T-cell (primary cell): Measurements from ENCODE around the gene RSPH1. TPM values are rescaled to one million over a fixed set of nuclear protein-coding genes. Genes with fewer than 3 reads are reported as not detected.

Experiments
- ATAC-seq, 4 experiments: fragments of 200-7000 bp in 3 of 4; fragments of 150-1000 bp in 1 of 4; cut with Tn5 transposase; replicated peaks in 1 of 4; 1 replicate in 3 of 4; 2 replicates in 1 of 4; pipeline ENCODE4 v1.10.0; 2021; ENCODE audit warnings: moderate library complexity in 3 of 4, mild to moderate bottlenecking in 2 of 4, moderate number of reproducible peaks in 1 of 4
- CTCF ChIA-PET, 2 donors: fragments of 300-600 bp; sonication (Branson Sonifier 250); formaldehyde crosslinking; loops; one replicate each; lab custom pipeline; 2022; ENCODE audit warnings: antibody characterized with exemption in 2 of 2; lab: Charles Lee
- POLR2A ChIA-PET, 2 donors: fragments of 300-600 bp; sonication (Branson Sonifier 250); formaldehyde crosslinking; loops; one replicate each; lab custom pipeline; 2022; ENCODE audit warnings: antibody characterized with exemption in 2 of 2; lab: Charles Lee
- DNase-seq, 35 experiments: peaks; one replicate each; pipeline versions ENCODE4 v3.0.0 to v3.0.0-alpha.2; 2013 to 2023
- H3K27ac ChIP-seq: one replicate; pipeline ENCODE4 v1.5.1; 2013; ENCODE audit warnings: low read length
- H3K27me3 ChIP-seq, 2 experiments: replicated peaks in 1 of 2; 1 replicate in 1 of 2; 2 replicates in 1 of 2; pipeline versions ENCODE4 v1.6.1 to v1.7.0; 2013; ENCODE audit warnings: low read length in 1 of 2, mixed read lengths in 1 of 2; ENCODE audit not compliant: control insufficient read depth in 2 of 2, insufficient read depth in 2 of 2; ENCODE audit errors: extremely low read depth in 1 of 2
- H3K36me3 ChIP-seq, 2 donors: 1 replicate in 1 of 2; 2 replicates in 1 of 2; pipeline versions ENCODE4 v1.6.1 to v1.7.0; 2013; ENCODE audit warnings: low read length in 1 of 2; ENCODE audit not compliant: control insufficient read depth in 2 of 2, insufficient read depth in 1 of 2; ENCODE audit errors: extremely low read depth in 1 of 2
- H3K4me1 ChIP-seq, 2 experiments: 1 replicate in 1 of 2; 2 replicates in 1 of 2; pipeline versions ENCODE4 v1.6.1 to v1.7.0; 2013; ENCODE audit warnings: low read length in 2 of 2, mixed read lengths in 1 of 2; ENCODE audit not compliant: insufficient read depth in 2 of 2, control insufficient read depth in 1 of 2; ENCODE audit errors: extremely low read depth in 1 of 2
- H3K4me3 ChIP-seq, 2 donors: 1 replicate in 1 of 2; 2 replicates in 1 of 2; pipeline versions ENCODE4 v1.5.1 to v1.7.0; 2013; ENCODE audit warnings: mild to moderate bottlenecking in 2 of 2, low read length in 1 of 2, moderate library complexity in 1 of 2; ENCODE audit not compliant: control insufficient read depth in 1 of 2; ENCODE audit errors: extremely low read depth in 1 of 2
- H3K9me3 ChIP-seq: 2 replicates; pipeline ENCODE4 v1.7.0; 2013
- H3K27ac Mint-ChIP-seq, 2 donors: one replicate each; pipeline ENCODE4 v1.8.0; 2020 to 2021; ENCODE audit warnings: mild to moderate bottlenecking in 2 of 2, mixed read lengths in 2 of 2
- H3K27me3 Mint-ChIP-seq, 2 donors: one replicate each; pipeline ENCODE4 v1.8.0; 2021 to 2022; ENCODE audit warnings: mixed read lengths in 2 of 2
- H3K36me3 Mint-ChIP-seq: one replicate; pipeline ENCODE4 v1.8.0; 2021; ENCODE audit warnings: mixed read lengths
- H3K4me1 Mint-ChIP-seq, 3 donors: one replicate each; pipeline ENCODE4 v1.8.0; 2020 to 2022; ENCODE audit warnings: mixed read lengths in 3 of 3, mild to moderate bottlenecking in 1 of 3
- H3K4me3 Mint-ChIP-seq, 3 donors: one replicate each; pipeline ENCODE4 v1.8.0; 2020 to 2022; ENCODE audit warnings: mild to moderate bottlenecking in 3 of 3, mixed read lengths in 3 of 3, moderate library complexity in 3 of 3
- H3K9me3 Mint-ChIP-seq, 3 donors: one replicate each; pipeline ENCODE4 v1.8.0; 2020 to 2022; ENCODE audit warnings: mixed read lengths in 3 of 3
- WGBS: methylation state at CpG from one replicate; pipeline ENCODE4 v1.1.5; 2013; ENCODE audit warnings: missing lambda C conversion rate; ENCODE audit not compliant: insufficient coverage; 5-methylcytosine and 5-hydroxymethylcytosine counted together
- total RNA-seq, 35 experiments: library from RNA in 6 of 35; stranded (reverse) in 6 of 35; fragments of 120-200 nt in 1 of 35; gene quantifications; one replicate each; pipeline versions ENCODE4 v1.2.1 to v1.2.4 and lab custom pipeline; 2013 to 2026

Gene RSPH1
- under 1 TPM in 2 of 5 donors, not detected in 3; 0.12 to 0.20 TPM for total RNA-seq
- total RNA-seq (2013), result not detected
- 0 to 1.3 (median 0.13) reads per million in 29 experiments for total RNA-seq (lab: John Stamatoyannopoulos, UW)

GRCh38 chr21:42496120-42496838, at the start of gene RSPH1:
Gene RSPH1, minus strand, starts transcription at chr21:42496224. Its CDS starts 38 bp downstream, at chr21:42496186.
- POLR2A ChIA-PET, result interaction anchor here in 1 of 2 donors (0.5 kb wide), 1 partner anchor 276 kb away, joined by 4 read pairs; no protein-coding TSS in a partner anchor
- no peaks in the 10 kb centered on the region for H3K36me3 Mint-ChIP-seq
- DNase-seq (peak; percentile 96 to 99 (median 98)), ATAC-seq (peak; percentile 96 to 99 (median 98))
- H3K4me1 Mint-ChIP-seq, result peaks cover 16 to 28% (median 17%) of the 10 kb centered on the region in 3 donors
- whole genome bisulfite sequencing, result under 1% methylated on average over 58 of the region's 58 CpGs
- H3K27me3 ChIP-seq, result peaks cover 0 to 21% of the 10 kb centered on the region in 2 experiments
- H3K9me3 Mint-ChIP-seq, result no peaks in the 10 kb centered on the region
- H3K4me3 Mint-ChIP-seq, result peak within 1 kb of the TSS; percentile 87 to 90 (median 87)
- peaks cover 4% of the 10 kb centered on the region in 2 donors for H3K27me3 Mint-ChIP-seq
- peak within 1 kb of the TSS; percentile 70 to 73 for H3K4me3 ChIP-seq
- peaks cover 9 to 17% of the 10 kb centered on the region in 2 experiments for H3K4me1 ChIP-seq
- H3K27ac Mint-ChIP-seq, result peak within 1 kb of the TSS; percentile 66 to 73
- peak within 1 kb of the TSS; percentile 65 for H3K27ac ChIP-seq
- H3K36me3 ChIP-seq, result no peaks in the 10 kb centered on the region
- H3K9me3 ChIP-seq, result no peaks in the 10 kb centered on the region
- CTCF ChIA-PET, result no interaction called here

DNA sequence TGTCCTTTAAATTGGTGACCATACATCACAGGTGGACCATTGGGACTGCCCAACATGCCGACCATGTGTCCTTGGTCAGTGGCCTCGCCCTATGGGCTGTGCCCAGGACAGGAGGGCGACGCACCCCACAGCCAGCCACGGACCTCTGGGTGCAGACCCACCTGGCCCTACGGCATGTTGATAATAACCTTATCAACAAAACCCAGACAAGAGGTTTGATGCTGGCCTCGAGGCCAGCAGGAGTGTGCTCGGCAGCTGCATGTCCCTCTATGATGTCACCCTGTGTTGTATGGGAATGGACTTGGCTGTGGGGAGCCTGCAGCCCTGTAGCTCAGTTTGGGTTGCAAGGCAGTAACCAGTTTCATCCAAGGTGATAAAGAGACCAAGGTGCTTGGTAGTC, 49.7 kb upstream of the RSPH1 start:
- no peaks in the 10 kb centered on the region for H3K27me3 ChIP-seq
- Mint-ChIP-seq H3K27me3 (no peaks in the 10 kb centered on the region), H3K36me3 (peaks cover 61% of the 10 kb centered on the region), H3K4me3 (no peak overlapping the region), H3K9me3 (no peaks in the 10 kb centered on the region), H3K27ac (no peak overlapping the region), H3K4me1 (peaks cover 0 to 8% (median 7%) of the 10 kb centered on the region in 3 donors)
- ChIA-PET CTCF (no interaction called here), POLR2A (no interaction called here)
- no peak for DNase-seq
- peaks cover 0 to 8% of the 10 kb centered on the region in 2 experiments for H3K4me1 ChIP-seq
- no peak for ATAC-seq
- H3K36me3 ChIP-seq, result peaks cover 55 to 65% of the 10 kb centered on the region in 2 donors
- no peak overlapping the region for H3K27ac ChIP-seq
- 83% methylated on average over 6 of the region's 8 CpGs for WGBS
- no peak overlapping the region for H3K4me3 ChIP-seq
- H3K9me3 ChIP-seq, result no peaks in the 10 kb centered on the region

DNA sequence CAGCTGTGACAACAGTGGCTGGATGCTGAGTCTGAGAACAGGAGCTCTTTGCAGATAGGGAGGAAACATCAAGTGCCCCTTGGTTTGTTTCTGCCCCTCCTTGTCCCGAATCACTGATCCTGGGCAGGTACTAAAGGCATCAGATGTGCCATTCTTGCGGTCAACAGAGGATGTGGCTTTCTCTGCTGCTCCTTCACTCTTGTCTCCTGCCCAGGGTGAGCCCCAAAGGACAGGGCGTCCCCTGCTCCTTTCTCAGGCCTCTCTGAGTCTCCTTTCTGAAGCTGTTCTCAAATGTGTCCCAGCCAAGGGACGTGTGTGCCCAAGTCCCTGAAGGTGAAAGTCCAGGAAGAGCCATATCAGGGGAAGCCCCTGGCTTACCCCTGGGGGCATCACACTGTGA, 49.3 kb upstream of the RSPH1 start:
- no peaks in the 10 kb centered on the region for H3K27me3 ChIP-seq
- H3K4me1 ChIP-seq, result peaks cover 0 to 8% of the 10 kb centered on the region in 2 experiments
- peaks cover 55 to 67% of the 10 kb centered on the region in 2 donors for H3K36me3 ChIP-seq
- CTCF ChIA-PET, result no interaction called here
- ATAC-seq (no peak), DNase-seq (no peak)
- no peaks in the 10 kb centered on the region for H3K27me3 Mint-ChIP-seq
- WGBS, result 74% methylated on average over 4 of the region's 4 CpGs
- H3K36me3 Mint-ChIP-seq, result peaks cover 58% of the 10 kb centered on the region
- no peaks in the 10 kb centered on the region for H3K9me3 ChIP-seq
- no peak overlapping the region for H3K4me3 ChIP-seq
- H3K27ac Mint-ChIP-seq, result no peak overlapping the region
- H3K9me3 Mint-ChIP-seq, result no peaks in the 10 kb centered on the region
- POLR2A ChIA-PET, result no interaction called here
- H3K4me3 Mint-ChIP-seq, result no peak overlapping the region
- H3K27ac ChIP-seq, result no peak overlapping the region
- H3K4me1 Mint-ChIP-seq, result peaks cover 0 to 8% (median 7%) of the 10 kb centered on the region in 3 donors

DNA sequence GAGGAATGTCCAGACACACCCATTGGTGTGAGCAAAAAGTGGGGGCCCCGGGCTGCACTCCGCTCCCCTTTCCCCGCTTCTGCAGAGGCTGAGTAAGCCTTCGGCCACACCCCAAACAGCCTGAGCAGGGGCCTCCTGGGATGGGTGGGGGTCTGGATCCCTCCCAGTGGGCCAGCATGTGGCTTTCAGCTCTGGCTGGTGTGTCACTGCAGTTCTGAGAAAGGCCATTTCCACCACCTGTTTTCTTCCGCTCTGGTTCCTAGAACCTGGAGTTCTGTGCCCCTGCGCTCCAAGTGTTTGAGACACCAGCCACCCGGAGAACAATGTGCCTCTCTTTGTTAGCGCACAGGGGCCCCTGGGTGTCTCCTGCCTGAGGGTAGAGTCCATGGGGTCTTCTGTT, 48.5 kb upstream of the RSPH1 start:
- ChIA-PET CTCF (no interaction called here), POLR2A (no interaction called here)
- Histone ChIP-seq H3K27ac (no peak overlapping the region), H3K4me1 (peaks cover 0 to 8% of the 10 kb centered on the region in 2 experiments), H3K27me3 (no peaks in the 10 kb centered on the region), H3K4me3 (no peak overlapping the region), H3K9me3 (no peaks in the 10 kb centered on the region), H3K36me3 (peaks cover 55 to 68% of the 10 kb centered on the region in 2 donors)
- Mint-ChIP-seq H3K4me3 (no peak overlapping the region), H3K27ac (no peak overlapping the region), H3K9me3 (no peaks in the 10 kb centered on the region), H3K36me3 (peaks cover 59% of the 10 kb centered on the region), H3K27me3 (no peaks in the 10 kb centered on the region), H3K4me1 (peaks cover 0 to 8% (median 7%) of the 10 kb centered on the region in 3 donors)
- WGBS, result 100% methylated on average over 2 of the region's 8 CpGs
- no peak for ATAC-seq
- no peak for DNase-seq

GRCh38 chr21:42543106-42543847, 47.3 kb upstream of the RSPH1 start:
- H3K27me3 Mint-ChIP-seq, result no peaks in the 10 kb centered on the region
- Histone ChIP-seq H3K4me3 (no peak overlapping the region), H3K27ac (no peak overlapping the region), H3K36me3 (peaks cover 51 to 66% of the 10 kb centered on the region in 2 donors), H3K4me1 (peaks cover 0 to 8% of the 10 kb centered on the region in 2 experiments), H3K9me3 (no peaks in the 10 kb centered on the region), H3K27me3 (no peaks in the 10 kb centered on the region)
- no peak overlapping the region for H3K27ac Mint-ChIP-seq
- ATAC-seq (no peak), DNase-seq (no peak)
- H3K36me3 Mint-ChIP-seq, result peaks cover 57% of the 10 kb centered on the region
- ChIA-PET CTCF (interaction anchor here in 1 of 2 donors (0.6 kb wide), 1 partner anchor 757 kb away, joined by 3 read pairs; no protein-coding TSS in a partner anchor), POLR2A (interaction anchor here (0.5 to 0.6 kb wide), 2 partner anchors 113 to 300 kb away, joined by 3 to 8 read pairs; no protein-coding TSS in a partner anchor)
- WGBS, result 95% methylated on average over 16 of the region's 25 CpGs
- no peak overlapping the region for H3K4me3 Mint-ChIP-seq
- peaks cover 3 to 10% (median 7%) of the 10 kb centered on the region in 3 donors for H3K4me1 Mint-ChIP-seq
- no peaks in the 10 kb centered on the region for H3K9me3 Mint-ChIP-seq

DNA sequence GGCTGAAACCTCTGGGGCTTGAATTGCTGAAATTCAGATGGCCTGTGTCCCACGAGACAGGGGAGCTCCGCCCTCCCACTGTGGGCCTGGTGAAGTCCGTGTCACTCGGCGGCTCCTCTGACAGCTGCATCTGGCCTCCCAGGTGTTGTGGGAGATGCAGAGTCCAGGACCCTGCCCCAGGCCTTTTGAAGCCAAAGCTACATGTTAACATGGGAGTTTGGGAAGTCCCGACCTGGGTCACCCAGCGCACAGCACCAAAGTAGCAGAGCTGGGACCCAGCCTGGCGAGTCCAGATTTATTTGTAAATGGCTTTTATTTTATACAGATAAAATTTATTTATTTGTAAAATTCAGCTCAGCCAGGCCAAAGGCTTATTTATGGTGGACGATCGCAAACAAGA, 46.6 kb upstream of the RSPH1 start:
- H3K9me3 ChIP-seq, result no peaks in the 10 kb centered on the region
- H3K4me1 ChIP-seq, result peaks cover 0 to 8% of the 10 kb centered on the region in 2 experiments
- no peak overlapping the region for H3K27ac ChIP-seq
- POLR2A ChIA-PET, result interaction anchor here in 1 of 2 donors (0.5 kb wide), 1 partner anchor 301 kb away, joined by 8 read pairs; no protein-coding TSS in a partner anchor
- H3K27me3 ChIP-seq, result no peaks in the 10 kb centered on the region
- Mint-ChIP-seq H3K9me3 (no peaks in the 10 kb centered on the region), H3K4me3 (no peak overlapping the region), H3K27me3 (no peaks in the 10 kb centered on the region), H3K4me1 (peaks cover 3 to 11% (median 7%) of the 10 kb centered on the region in 3 donors), H3K36me3 (peaks cover 54% of the 10 kb centered on the region), H3K27ac (no peak overlapping the region)
- H3K4me3 ChIP-seq, result no peak overlapping the region
- CTCF ChIA-PET, result no interaction called here
- 100% methylated on average over 2 of the region's 10 CpGs for WGBS
- no peak for ATAC-seq
- peaks cover 45 to 61% of the 10 kb centered on the region in 2 donors for H3K36me3 ChIP-seq
- no peak for DNase-seq
